Measurements from ENCODE around the gene AUP1.

DNA sequence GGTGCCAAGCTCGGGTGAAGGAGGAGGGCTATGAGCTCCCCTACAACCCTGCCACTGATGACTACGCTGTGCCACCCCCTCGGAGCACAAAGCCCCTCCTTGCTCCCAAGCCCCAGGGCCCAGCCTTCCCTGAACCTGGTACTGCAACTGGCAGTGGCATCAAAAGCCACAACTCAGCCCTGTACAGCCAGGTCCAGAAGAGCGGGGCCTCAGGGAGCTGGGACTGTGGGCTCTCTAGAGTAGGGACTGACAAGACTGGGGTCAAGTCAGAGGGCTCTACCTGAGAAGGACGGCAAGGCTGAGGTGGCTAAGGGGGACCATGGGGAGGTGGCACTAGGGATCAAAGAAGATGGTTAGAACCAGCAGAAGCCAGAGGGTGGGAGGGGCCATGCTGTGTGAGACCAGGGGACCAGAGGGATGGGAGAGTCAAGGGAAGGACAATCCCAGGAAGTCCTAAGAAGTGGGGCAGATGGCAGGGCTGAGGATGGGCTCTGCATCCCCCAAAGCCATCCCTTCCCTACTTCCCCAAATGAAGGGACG lies 27.4 kb upstream of the AUP1 start:
- TF ChIP-seq CTCF (IDR thresholded peaks at IDR 0.05 in 4 of 5, conservative IDR thresholded peaks at IDR 0.05 in 1 of 5) (no peak), POLR2A (IDR thresholded peaks at IDR 0.05) (no peak)

Data from gastrocnemius medialis (tissue), 4 donors.